ENCODE data around the gene LMX1B.
"Not testable (repeated sequence)": the region's sequence is repeated elsewhere in the genome, so short reads cannot be mapped to it uniquely, and the experiment has no call there.

Gene LMX1B

DNA sequence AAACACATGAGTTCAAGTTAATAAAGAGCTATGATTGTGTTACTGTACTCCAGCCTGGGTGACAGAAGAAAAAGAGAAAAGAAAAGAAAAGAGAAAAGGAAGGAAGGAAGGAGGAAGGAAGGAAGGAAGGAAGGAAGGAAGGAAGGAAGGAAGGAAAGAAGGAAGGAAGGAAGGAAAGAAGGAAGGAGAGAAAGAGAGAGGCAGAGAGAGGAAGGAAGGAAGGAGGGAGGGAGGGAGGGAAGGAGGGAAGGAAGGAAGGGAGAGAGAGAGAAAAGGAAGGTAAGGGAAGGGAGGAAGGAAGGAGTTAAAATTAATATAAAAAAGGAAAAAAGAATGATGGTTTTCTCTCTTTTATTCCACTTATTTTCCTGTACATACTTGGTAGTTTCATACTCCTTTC lies 101.7 kb downstream of the LMX1B start:
- no peak overlapping the region for H3K27ac ChIP-seq
- no peak for TF ChIP-seq ZFX (IDR thresholded peaks at IDR 0.05; ENCODE audit: borderline replicate concordance)
- TF ChIP-seq, protein P1, sequence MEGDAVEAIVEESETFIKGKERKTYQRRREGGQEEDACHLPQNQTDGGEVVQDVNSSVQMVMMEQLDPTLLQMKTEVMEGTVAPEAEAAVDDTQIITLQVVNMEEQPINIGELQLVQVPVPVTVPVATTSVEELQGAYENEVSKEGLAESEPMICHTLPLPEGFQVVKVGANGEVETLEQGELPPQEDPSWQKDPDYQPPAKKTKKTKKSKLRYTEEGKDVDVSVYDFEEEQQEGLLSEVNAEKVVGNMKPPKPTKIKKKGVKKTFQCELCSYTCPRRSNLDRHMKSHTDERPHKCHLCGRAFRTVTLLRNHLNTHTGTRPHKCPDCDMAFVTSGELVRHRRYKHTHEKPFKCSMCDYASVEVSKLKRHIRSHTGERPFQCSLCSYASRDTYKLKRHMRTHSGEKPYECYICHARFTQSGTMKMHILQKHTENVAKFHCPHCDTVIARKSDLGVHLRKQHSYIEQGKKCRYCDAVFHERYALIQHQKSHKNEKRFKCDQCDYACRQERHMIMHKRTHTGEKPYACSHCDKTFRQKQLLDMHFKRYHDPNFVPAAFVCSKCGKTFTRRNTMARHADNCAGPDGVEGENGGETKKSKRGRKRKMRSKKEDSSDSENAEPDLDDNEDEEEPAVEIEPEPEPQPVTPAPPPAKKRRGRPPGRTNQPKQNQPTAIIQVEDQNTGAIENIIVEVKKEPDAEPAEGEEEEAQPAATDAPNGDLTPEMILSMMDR (IDR thresholded peaks at IDR 0.05), result no peak

DNA sequence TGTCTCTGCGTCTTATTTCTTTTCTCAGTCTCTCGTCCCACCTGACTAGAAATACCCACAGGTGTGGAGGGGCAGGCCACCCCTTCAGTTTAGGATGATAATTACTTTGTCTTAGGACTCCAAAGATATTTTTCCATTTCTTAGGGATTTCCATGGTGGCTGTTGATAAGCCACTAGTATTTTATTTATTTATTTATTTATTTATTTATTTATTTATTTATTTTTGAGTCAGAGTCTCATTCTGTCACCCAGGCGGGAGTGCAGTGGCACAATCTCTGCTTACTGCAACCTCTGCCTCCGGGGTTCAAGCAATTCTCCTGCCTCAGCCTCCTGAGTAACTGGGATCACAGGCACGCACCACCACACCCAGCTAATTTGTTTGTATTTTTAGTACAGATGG lies 103.7 kb downstream of the LMX1B start:
- H3K27ac ChIP-seq, result not testable (repeated sequence)

DNA sequence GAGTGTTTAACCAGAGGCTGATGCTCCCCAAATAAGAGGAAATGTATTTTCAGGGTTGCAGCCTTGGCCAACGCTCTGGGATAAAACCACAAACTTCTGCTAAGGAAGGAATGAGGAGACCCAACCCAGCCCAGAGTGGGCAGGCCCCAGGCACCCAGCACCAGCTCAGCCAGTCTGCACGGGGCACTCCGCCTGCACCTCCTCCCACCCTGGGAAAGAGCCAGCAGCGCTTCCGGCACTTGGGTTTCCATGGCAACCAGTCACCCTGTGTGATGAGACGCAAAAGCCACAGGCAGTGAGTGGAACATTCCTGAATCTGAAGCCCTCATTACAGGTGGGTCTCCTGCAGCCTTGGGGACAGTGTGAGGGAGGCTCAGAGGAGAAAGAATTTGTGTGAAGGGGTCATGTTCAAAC lies 105.9 kb downstream of the LMX1B start:
- no peak overlapping the region for H3K27ac ChIP-seq
- no peak for TF ChIP-seq ZFX (IDR thresholded peaks at IDR 0.05; ENCODE audit: borderline replicate concordance)
- TF ChIP-seq, protein P1 (IDR thresholded peaks at IDR 0.05), result no peak

GRCh38 chr9:126720036-126720435 lies 106.3 kb downstream of the LMX1B start:
- H3K27ac ChIP-seq, result no peak overlapping the region
- no peak for TF ChIP-seq ZFX (IDR thresholded peaks at IDR 0.05; ENCODE audit: borderline replicate concordance)
- TF ChIP-seq, protein P1 (IDR thresholded peaks at IDR 0.05), result no peak

- no peak overlapping the region for H3K27ac ChIP-seq
- TF ChIP-seq, protein P1 (IDR thresholded peaks at IDR 0.05), result no peak
- TF ChIP-seq ZFX (IDR thresholded peaks at IDR 0.05; ENCODE audit: borderline replicate concordance), result no peak
Measured at GRCh38 chr9:126720661-126721563, 107.2 kb downstream of the LMX1B start.

- TF ChIP-seq, protein P1 (IDR thresholded peaks at IDR 0.05), result no peak
- TF ChIP-seq ZFX (IDR thresholded peaks at IDR 0.05; ENCODE audit: borderline replicate concordance), result no peak
- no peak overlapping the region for H3K27ac ChIP-seq
Measured at GRCh38 chr9:126721564-126721981, 107.8 kb downstream of the LMX1B start.

DNA sequence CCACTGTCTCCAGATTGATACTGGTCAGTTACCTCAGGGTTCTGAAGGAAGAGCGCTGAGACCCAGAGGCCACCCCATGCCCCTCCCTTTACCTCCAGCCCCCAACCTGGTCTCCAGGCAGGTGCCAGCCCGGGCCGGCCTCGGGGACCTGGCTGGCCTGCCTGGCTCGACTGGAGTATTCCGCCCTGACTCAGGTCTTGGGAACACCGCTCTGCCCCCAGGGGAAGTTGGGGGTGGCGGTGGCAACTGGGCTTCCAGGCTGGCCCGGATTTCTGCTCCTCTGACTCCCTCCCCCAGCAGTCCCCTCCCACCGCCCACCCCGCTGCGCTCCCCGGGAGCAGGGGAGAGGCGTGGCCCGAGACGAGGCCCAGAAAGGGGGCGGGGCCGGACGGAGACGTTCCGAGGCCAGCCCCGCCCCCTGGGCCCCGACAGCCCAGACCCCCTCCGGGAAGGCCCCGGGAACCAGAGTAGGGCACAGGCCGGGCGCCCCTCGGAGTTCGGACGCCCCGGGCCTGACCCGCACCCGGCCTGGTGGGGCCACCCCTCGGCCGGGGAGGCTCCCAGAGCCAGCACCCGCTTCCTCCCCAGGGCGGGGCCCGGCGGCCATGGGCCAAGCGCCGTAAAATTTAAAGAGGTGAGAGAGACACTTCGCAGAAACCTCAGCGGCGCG lies 108.7 kb downstream of the LMX1B start:
- no peak overlapping the region for H3K27ac ChIP-seq
- TF ChIP-seq, protein P1 (IDR thresholded peaks at IDR 0.05), result no peak
- no peak for TF ChIP-seq ZFX (IDR thresholded peaks at IDR 0.05; ENCODE audit: borderline replicate concordance)
